GM20431 (cell line): ENCODE data around the gene EFNA2.

Source experiments
- in situ Hi-C: fragments of 300-500 bp; cut with MseI, MboI; formaldehyde crosslinking; loops from one replicate; pipeline ENCODE4 v1.15.0; 2020; ENCODE audit warnings: low sequenced_read_pairs; ENCODE audit not compliant: unreplicated experiment

The EFNA2 gene

GRCh38 chr19:1270213-1270853 is 15.3 kb upstream of the EFNA2 start:
- in situ Hi-C loops, result no loop called here

GRCh38 chr19:1270854-1271527 is 14.7 kb upstream of the EFNA2 start:
- in situ Hi-C loops, result no loop called here

DNA sequence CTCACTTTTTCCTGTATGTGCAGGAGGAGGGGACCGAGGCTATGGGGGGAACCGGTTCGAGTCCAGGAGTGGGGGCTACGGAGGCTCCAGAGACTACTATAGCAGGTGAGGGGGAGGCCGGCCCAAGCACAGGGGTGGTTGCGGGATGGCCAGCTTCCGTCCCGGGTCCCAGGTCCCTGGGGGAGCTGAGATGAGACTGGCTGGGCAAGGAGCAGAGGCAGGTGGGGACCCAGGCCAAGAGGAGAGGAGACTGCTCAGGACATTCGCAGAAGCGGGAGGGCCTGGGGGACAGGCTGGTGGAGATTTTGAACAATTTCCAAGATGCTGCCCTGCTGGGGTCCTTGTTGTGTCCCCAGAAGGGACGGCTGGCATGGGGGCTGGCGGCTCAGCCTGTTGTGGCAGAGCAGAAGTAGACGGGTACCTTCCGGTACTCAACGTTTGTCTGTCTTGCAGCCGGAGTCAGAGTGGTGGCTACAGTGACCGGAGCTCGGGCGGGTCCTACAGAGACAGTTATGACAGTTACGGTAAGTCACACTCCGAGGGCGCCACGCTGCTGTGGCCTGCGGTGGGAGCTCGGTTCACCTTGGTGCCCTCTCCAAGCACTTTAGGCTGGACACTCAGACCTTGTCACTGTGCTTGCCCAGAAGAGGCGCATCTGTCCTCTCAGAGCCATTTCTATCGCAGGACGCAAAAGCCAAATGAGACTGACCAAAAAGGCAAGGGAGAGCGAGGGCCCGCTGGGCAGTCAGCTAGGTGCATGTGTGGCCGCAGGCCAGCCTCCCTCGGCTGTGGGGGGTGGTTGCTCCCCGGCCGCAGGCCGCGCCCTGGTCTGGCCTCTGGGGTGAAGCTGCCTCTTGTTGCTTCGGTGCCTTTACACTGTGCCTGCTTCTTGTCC is 13.9 kb upstream of the EFNA2 start:
- in situ Hi-C loops, result no loop called here

DNA sequence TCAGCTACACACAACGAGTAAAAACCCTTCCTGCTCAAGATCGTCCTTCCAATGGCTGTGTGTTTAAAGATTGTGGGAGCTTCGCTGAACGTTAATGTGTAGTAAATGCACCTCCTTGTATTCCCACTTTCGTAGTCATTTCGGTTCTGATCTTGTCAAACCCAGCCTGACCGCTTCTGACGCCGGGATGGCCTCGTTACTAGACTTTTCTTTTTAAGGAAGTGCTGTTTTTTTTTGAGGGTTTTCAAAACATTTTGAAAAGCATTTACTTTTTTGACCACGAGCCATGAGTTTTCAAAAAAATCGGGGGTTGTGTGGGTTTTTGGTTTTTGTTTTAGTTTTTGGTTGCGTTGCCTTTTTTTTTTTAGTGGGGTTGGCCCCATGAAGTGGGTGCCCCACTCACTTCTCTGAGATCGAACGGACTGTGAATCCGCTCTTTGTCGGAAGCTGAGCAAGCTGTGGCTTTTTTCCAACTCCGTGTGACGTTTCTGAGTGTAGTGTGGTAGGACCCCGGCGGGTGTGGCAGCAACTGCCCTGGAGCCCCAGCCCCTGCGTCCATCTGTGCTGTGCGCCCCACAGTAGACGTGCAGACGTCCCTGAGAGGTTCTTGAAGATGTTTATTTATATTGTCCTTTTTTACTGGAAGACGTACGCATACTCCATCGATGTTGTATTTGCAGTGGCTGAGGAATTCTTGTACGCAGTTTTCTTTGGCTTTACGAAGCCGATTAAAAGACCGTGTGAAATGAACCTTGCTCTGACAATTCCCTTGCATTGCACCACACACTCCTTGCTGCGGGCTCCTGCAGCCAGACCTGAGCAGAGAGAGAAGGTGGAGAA is 13.0 kb upstream of the EFNA2 start:
- in situ Hi-C loops, result no loop called here

GRCh38 chr19:1273263-1274041 is 12.2 kb upstream of the EFNA2 start:
- in situ Hi-C loops, result no loop called here

- in situ Hi-C loops, result no loop called here
Observed at GRCh38 chr19:1274081-1274851, 11.4 kb upstream of the EFNA2 start.

GRCh38 chr19:1274852-1275259 is 10.8 kb upstream of the EFNA2 start:
- in situ Hi-C loops, result loop anchor here (25.0 kb wide), 1 partner anchor 112 kb away; the partner anchor contains the start of gene NDUFS7

DNA sequence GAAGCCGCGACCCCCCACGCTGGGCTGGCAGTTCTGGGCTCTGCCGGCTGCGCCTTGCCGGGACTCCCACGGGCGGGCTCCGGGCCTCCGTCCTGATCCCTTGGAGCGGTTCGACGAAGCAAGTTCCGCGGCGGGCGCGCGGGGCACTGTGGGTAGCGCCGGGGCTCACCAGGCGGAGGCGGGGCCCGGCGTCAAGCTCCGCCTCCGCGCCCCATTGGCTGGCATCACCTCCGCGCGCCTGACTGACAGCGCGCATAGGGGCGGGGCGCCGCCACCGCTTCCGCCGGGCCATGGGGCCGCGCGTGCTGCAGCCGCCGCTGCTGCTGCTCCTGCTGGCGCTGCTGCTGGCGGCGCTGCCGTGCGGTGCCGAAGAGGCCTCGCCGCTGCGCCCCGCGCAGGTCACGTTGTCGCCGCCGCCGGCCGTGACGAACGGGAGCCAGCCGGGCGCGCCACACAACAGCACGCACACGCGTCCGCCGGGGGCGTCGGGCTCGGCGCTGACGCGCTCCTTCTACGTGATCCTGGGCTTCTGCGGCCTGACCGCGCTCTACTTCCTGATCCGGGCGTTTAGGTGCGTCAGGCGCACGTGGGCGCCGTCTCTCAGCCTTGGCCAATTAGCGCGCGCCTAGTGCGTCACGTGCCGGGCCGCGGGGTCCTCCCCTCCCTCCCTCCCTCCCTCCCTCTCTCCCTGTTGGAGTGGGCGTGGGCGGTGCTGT is 10.3 kb upstream of the EFNA2 start, which contains the start of gene FAM174C:
Gene FAM174C, plus strand, starts transcription at position 271 of the 716 bp plus-strand sequence. Its CDS starts 20 bp downstream, at position 291.
- in situ Hi-C loops, result loop anchor here (25.0 kb wide), 1 partner anchor 112 kb away; the partner anchor contains the start of gene NDUFS7

DNA sequence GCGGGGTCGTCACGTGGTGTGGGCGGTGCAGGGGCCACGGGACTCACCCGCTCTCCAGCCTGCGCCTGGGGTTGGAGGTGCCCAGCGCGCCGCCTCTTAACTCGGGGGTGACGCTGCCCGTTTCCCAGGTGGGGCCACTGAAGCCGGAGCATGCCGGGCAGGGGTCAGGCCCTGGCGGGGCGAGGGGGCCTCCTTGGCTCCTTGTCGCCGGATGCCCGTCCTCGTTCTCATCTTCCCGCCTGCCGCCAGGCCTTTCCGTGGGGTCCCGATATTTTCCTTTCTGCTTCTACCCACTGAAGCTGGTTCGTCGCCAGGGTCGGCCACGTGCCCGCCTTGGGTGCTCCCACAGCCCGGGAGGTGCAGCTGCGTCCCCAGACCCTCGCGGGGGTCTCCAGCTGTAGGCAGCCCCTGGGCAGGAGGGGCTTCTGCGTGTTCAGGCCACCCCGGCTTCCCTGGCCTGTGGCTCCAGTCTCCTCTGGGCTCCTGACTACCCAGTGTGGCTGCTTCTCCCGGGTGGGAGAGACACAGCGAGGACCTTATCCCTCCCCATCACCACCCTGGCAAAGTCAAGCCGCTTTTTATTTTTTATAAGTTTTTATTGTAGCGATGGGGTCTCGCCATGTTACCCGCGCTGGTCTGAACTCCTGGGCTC is 9.6 kb upstream of the EFNA2 start:
- in situ Hi-C loops, result loop anchor here (25.0 kb wide), 1 partner anchor 111 kb away; the partner anchor contains the start of gene NDUFS7

DNA sequence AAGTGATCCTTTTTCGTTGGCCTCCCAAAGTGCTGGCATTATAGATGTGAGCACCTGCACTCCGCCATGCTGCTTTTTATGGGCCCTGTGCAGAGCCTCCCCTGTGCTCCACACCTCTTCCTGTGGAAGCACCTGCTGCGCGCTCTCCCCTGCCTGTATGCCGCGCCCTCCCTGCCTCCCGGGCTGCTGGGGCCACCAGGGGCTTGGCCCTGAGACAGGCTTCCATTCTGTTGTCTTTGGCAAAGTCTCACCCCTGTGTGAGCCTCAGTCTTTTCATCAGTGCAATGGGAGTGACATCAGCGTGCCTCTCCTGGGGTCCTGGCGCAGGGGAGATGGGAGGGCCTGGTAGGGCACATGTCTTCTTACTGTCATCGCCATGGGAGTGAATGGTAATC is 9.0 kb upstream of the EFNA2 start:
- in situ Hi-C loops, result loop anchor here (25.0 kb wide), 1 partner anchor 111 kb away; the partner anchor contains the start of gene NDUFS7

GRCh38 chr19:1277061-1277460 is 8.6 kb upstream of the EFNA2 start:
- in situ Hi-C loops, result loop anchor here (25.0 kb wide), 1 partner anchor 110 kb away; the partner anchor contains the start of gene NDUFS7

GRCh38 chr19:1278074-1278473 is 7.6 kb upstream of the EFNA2 start:
- in situ Hi-C loops, result loop anchor here (25.0 kb wide), 1 partner anchor 109 kb away; the partner anchor contains the start of gene NDUFS7

GRCh38 chr19:1278713-1279660 is 6.7 kb upstream of the EFNA2 start:
- in situ Hi-C loops, result loop anchor here (25.0 kb wide), 1 partner anchor 108 kb away; the partner anchor contains the start of gene NDUFS7

GRCh38 chr19:1279782-1280341 is 5.8 kb upstream of the EFNA2 start:
- in situ Hi-C loops, result loop anchor here (25.0 kb wide), 1 partner anchor 107 kb away; the partner anchor contains the start of gene NDUFS7
